GM12878 (cell line): ENCODE results near the gene TEX30. TPM values are rescaled to one million over a fixed set of nuclear protein-coding genes. Genes with fewer than 3 reads are reported as not detected.

ENCODE experiments used
- BHLHE40 ChIP-seq, 2 experiments: fragments of 450-650 bp in 1 of 2; IDR thresholded peaks; 2 replicates each; pipeline ENCODE4 v1.6.1; 2011 to 2017; ENCODE audit warnings: low read depth in 2 of 2, borderline replicate concordance in 1 of 2, improper control_type of control experiment in 1 of 2, low read length in 1 of 2, mild to moderate bottlenecking in 1 of 2
- CBFB ChIP-seq: IDR thresholded peaks from 2 replicates; pipeline ENCODE4 v1.6.1; 2016; ENCODE audit warnings: antibody characterized with exemption, low read depth
- GATAD2B ChIP-seq: fragments of 450-650 bp; conservative IDR thresholded peaks from 2 replicates; pipeline ENCODE4 v1.6.1; 2017; ENCODE audit warnings: low read depth, mild to moderate bottlenecking, moderate library complexity
- KLF5 ChIP-seq: fragments of 450-650 bp; IDR thresholded peaks from 2 replicates; pipeline ENCODE4 v1.6.1; 2014; ENCODE audit warnings: mild to moderate bottlenecking; ENCODE audit not compliant: partially characterized antibody
- NBN ChIP-seq: fragments of 450-650 bp; IDR thresholded peaks from 2 replicates; pipeline ENCODE4 v1.6.1; 2016
- PAX5 ChIP-seq: IDR thresholded peaks from 2 replicates; pipeline ENCODE4 v1.6.1; 2011; ENCODE audit warnings: low read depth, low read length, borderline replicate concordance
- POLR2AphosphoS5 ChIP-seq: IDR thresholded peaks from 2 replicates; pipeline ENCODE4 v1.6.1; 2011; ENCODE audit warnings: mild to moderate bottlenecking, low read length, inconsistent platforms
- RAD21 ChIP-seq: IDR thresholded peaks from 2 replicates; pipeline ENCODE4 v1.6.1; 2011; ENCODE audit warnings: mild to moderate bottlenecking, low read depth, low read length, moderate library complexity; ENCODE audit not compliant: insufficient read depth
- SIN3A ChIP-seq: IDR thresholded peaks from 2 replicates; pipeline ENCODE4 v1.6.1; 2012; ENCODE audit warnings: low read depth, low read length, improper control_type of control experiment
- SMAD5 ChIP-seq: IDR thresholded peaks from 2 replicates; pipeline ENCODE4 v1.6.1; 2016; ENCODE audit warnings: antibody characterized with exemption, low read depth
- STAT1 ChIP-seq: fragments of 450-650 bp; conservative IDR thresholded peaks from 2 replicates; pipeline ENCODE4 v1.6.1; 2014; ENCODE audit warnings: antibody characterized with exemption, mild to moderate bottlenecking
- TARDBP ChIP-seq: IDR thresholded peaks from 2 replicates; pipeline ENCODE4 v1.6.1; 2016; ENCODE audit warnings: borderline replicate concordance
- TCF3 ChIP-seq: IDR thresholded peaks from 2 replicates; pipeline ENCODE4 v1.6.1; 2012; ENCODE audit warnings: low read depth, mild to moderate bottlenecking, low read length, borderline replicate concordance; ENCODE audit not compliant: insufficient read depth
- YY1 ChIP-seq: IDR thresholded peaks from 2 replicates; pipeline ENCODE4 v1.6.1; 2011; ENCODE audit warnings: low read depth, mild to moderate bottlenecking, low read length
- polyA plus RNA-seq, 11 experiments: library from polyadenylated mRNA; depleted of rRNA in 4 of 11; unstranded in 6 of 11; stranded (reverse) in 5 of 11; fragments of >200 nt; fragmentation: Nextera tagmentation in 4 of 11; fragmentation: Illumina TruSeq in 1 of 11; extraction: Ambion mirVana in 4 of 11; extraction: Trizol in 1 of 11; gene quantifications; 1 replicate in 1 of 11; 2 replicates in 10 of 11; pipeline versions ENCODE4 v1.2.1 to v1.2.3, GENCODE V29; 2011 to 2016; ENCODE audit warnings: inconsistent platforms in 2 of 11, missing spikeins in 2 of 11, low read depth in 1 of 11
- total RNA-seq, 4 experiments: library from RNA; depleted of rRNA in 3 of 4; stranded (reverse); fragments of >200 nt in 3 of 4; fragmentation: Illumina TruSeq in 1 of 4; extraction: Trizol in 1 of 4; gene quantifications; 2 replicates each; pipeline versions ENCODE4 v1.2.1 to v1.2.3, GENCODE V29; 2013 to 2021
- TF ChIP-seq, protein P1 (sequence below): fragments of 450-650 bp; conservative IDR thresholded peaks from 2 replicates; pipeline ENCODE4 v1.6.1; 2017; ENCODE audit warnings: mild to moderate bottlenecking, moderate library complexity
- TF ChIP-seq, protein P2 (sequence below): fragments of 450-650 bp; IDR thresholded peaks from 2 replicates; pipeline ENCODE4 v1.6.1; 2017; ENCODE audit warnings: mild to moderate bottlenecking, moderate library complexity
- TF ChIP-seq, protein P3 (sequence below): IDR thresholded peaks from 2 replicates; pipeline ENCODE4 v1.6.1; 2011; ENCODE audit warnings: low read depth, mild to moderate bottlenecking, low read length, moderate library complexity, borderline replicate concordance; ENCODE audit errors: extremely low read depth
- TF ChIP-seq, protein P4 (sequence below): fragments of 150-350 bp; IDR thresholded peaks from 2 replicates; pipeline ENCODE4 v1.6.1; 2014; ENCODE audit warnings: mild to moderate bottlenecking, low read depth, low read length
- TF ChIP-seq, protein P5 (sequence below): IDR thresholded peaks from 2 replicates; pipeline ENCODE4 v1.6.1; 2011; ENCODE audit warnings: borderline replicate concordance, low read depth, mild to moderate bottlenecking, moderate library complexity, low read length; ENCODE audit not compliant: insufficient read depth, poor library complexity, severe bottlenecking

TEX30 gene
- total and polyA plus RNA-seq, 10 of the 15 experiments (the other 5 are each of a cell fraction or from before 2014, with no cell fraction given): 19.7 to 114 (median 25.0) TPM

DNA sequence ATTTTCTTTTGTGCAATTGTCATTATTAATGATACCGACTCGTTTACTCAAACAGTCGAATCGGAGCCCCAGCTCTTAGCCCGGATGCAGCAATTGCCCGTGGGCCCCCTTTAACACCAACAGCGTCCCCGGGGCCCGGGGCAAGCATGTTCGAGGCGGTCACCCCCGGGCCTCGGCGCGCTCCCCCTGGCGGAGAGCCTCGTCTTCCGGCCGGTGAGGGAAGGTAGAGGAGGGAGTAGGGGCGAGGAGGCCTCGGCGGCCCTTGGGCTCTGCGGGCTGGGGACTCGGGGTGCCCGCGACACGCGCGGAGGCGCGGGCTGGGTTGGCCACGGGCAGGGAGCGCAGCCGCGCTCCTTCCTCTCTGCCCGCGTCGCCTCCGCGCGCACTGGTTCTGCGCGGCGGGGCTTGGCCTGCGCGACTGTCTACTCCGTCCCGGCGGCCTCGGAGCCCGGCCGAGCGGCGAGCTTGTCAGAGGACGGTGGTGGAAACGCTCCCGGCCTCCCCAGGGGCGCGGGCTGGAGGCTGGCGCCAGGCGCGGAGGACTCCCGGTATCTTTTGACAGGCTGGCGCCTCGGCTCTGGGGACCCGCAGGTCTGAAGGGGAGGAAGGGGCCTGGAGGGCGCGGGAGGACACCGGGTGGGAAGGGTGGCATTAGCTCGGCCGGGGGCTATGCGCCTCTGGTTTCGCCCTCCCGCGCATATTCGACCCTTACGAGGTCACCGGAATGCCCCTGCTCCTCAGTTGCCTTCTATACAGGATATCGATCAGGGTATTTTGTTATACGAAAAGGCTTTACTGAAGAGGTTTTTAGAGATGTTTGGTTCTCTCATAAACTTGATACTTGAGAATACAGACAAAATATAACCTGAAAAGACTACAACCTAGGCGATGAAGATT is 26.8 kb upstream of the TEX30 start (continued):
- TF ChIP-seq, protein P1, sequence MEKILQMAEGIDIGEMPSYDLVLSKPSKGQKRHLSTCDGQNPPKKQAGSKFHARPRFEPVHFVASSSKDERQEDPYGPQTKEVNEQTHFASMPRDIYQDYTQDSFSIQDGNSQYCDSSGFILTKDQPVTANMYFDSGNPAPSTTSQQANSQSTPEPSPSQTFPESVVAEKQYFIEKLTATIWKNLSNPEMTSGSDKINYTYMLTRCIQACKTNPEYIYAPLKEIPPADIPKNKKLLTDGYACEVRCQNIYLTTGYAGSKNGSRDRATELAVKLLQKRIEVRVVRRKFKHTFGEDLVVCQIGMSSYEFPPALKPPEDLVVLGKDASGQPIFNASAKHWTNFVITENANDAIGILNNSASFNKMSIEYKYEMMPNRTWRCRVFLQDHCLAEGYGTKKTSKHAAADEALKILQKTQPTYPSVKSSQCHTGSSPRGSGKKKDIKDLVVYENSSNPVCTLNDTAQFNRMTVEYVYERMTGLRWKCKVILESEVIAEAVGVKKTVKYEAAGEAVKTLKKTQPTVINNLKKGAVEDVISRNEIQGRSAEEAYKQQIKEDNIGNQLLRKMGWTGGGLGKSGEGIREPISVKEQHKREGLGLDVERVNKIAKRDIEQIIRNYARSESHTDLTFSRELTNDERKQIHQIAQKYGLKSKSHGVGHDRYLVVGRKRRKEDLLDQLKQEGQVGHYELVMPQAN: peak; percentile 50; the same call in 1 of the 2 replicates
- no peak for TF ChIP-seq CBFB
- TF ChIP-seq, protein P2, sequence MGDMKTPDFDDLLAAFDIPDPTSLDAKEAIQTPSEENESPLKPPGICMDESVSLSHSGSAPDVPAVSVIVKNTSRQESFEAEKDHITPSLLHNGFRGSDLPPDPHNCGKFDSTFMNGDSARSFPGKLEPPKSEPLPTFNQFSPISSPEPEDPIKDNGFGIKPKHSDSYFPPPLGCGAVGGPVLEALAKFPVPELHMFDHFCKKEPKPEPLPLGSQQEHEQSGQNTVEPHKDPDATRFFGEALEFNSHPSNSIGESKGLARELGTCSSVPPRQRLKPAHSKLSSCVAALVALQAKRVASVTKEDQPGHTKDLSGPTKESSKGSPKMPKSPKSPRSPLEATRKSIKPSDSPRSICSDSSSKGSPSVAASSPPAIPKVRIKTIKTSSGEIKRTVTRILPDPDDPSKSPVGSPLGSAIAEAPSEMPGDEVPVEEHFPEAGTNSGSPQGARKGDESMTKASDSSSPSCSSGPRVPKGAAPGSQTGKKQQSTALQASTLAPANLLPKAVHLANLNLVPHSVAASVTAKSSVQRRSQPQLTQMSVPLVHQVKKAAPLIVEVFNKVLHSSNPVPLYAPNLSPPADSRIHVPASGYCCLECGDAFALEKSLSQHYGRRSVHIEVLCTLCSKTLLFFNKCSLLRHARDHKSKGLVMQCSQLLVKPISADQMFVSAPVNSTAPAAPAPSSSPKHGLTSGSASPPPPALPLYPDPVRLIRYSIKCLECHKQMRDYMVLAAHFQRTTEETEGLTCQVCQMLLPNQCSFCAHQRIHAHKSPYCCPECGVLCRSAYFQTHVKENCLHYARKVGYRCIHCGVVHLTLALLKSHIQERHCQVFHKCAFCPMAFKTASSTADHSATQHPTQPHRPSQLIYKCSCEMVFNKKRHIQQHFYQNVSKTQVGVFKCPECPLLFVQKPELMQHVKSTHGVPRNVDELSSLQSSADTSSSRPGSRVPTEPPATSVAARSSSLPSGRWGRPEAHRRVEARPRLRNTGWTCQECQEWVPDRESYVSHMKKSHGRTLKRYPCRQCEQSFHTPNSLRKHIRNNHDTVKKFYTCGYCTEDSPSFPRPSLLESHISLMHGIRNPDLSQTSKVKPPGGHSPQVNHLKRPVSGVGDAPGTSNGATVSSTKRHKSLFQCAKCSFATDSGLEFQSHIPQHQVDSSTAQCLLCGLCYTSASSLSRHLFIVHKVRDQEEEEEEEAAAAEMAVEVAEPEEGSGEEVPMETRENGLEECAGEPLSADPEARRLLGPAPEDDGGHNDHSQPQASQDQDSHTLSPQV: peak; percentile 68; the same call in 1 of the 2 replicates
- TF ChIP-seq TCF3: no peak
- TF ChIP-seq, protein P3, sequence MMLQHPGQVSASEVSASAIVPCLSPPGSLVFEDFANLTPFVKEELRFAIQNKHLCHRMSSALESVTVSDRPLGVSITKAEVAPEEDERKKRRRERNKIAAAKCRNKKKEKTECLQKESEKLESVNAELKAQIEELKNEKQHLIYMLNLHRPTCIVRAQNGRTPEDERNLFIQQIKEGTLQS: peak; percentile 40; the same call in 1 of the 2 replicates
- TF ChIP-seq SIN3A: peak; percentile 67; the same call in 1 of the 2 replicates
- peak; percentile 93 for TF ChIP-seq GATAD2B
- no peak for TF ChIP-seq TARDBP
- peak; percentile 47; the same call in 1 of the 2 replicates for TF ChIP-seq POLR2AphosphoS5
- TF ChIP-seq, protein P4, sequence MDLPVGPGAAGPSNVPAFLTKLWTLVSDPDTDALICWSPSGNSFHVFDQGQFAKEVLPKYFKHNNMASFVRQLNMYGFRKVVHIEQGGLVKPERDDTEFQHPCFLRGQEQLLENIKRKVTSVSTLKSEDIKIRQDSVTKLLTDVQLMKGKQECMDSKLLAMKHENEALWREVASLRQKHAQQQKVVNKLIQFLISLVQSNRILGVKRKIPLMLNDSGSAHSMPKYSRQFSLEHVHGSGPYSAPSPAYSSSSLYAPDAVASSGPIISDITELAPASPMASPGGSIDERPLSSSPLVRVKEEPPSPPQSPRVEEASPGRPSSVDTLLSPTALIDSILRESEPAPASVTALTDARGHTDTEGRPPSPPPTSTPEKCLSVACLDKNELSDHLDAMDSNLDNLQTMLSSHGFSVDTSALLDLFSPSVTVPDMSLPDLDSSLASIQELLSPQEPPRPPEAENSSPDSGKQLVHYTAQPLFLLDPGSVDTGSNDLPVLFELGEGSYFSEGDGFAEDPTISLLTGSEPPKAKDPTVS: 0 out of 2 replicates have a peak, but pooled peaks have one; percentile 26
- TF ChIP-seq BHLHE40 (IDR thresholded peaks at IDR 0.05; ENCODE audit: borderline replicate concordance in 1 of 2, low read depth in 2 of 2, low read length in 1 of 2): peak in 1 of 2 experiments; percentile 54; a peak in 2 of 4 replicates
- peak; percentile 19; the same call in 1 of the 2 replicates for TF ChIP-seq PAX5
- TF ChIP-seq, protein P5, sequence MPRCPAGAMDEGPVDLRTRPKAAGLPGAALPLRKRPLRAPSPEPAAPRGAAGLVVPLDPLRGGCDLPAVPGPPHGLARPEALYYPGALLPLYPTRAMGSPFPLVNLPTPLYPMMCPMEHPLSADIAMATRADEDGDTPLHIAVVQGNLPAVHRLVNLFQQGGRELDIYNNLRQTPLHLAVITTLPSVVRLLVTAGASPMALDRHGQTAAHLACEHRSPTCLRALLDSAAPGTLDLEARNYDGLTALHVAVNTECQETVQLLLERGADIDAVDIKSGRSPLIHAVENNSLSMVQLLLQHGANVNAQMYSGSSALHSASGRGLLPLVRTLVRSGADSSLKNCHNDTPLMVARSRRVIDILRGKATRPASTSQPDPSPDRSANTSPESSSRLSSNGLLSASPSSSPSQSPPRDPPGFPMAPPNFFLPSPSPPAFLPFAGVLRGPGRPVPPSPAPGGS: peak; percentile 12
- peak; percentile 61 for TF ChIP-seq RAD21
- peak; percentile 44 for TF ChIP-seq KLF5
- TF ChIP-seq YY1: peak; percentile 71; the same call in 1 of the 2 replicates
- TF ChIP-seq SMAD5: no peak
- 0 out of 2 replicates have a peak, but pooled peaks have one; percentile 52 for TF ChIP-seq STAT1
- peak; percentile 70 for TF ChIP-seq NBN
